M059J (cell line): ENCODE data around the gene PLAAT3. TPM values are rescaled to one million over a fixed set of nuclear protein-coding genes. Genes with fewer than 3 reads are reported as not detected.
"Not testable (repeated sequence)": the region's sequence is repeated elsewhere in the genome, so short reads cannot be mapped to it uniquely, and the experiment has no call there.

Experiments
- DNase-seq: peaks from one replicate; pipeline ENCODE4 v3.0.0-alpha.2; 2012; ENCODE audit warnings: low read depth
- total RNA-seq: library from RNA; depleted of rRNA; stranded (reverse); fragments of >200 nt; shearing (Covaris generic); gene quantifications from 2 replicates; pipeline ENCODE4 v1.2.3, GENCODE V29; 2014

PLAAT3 gene
- total RNA-seq, 1 experiment from 2014 or later, result 36.5 TPM

DNA sequence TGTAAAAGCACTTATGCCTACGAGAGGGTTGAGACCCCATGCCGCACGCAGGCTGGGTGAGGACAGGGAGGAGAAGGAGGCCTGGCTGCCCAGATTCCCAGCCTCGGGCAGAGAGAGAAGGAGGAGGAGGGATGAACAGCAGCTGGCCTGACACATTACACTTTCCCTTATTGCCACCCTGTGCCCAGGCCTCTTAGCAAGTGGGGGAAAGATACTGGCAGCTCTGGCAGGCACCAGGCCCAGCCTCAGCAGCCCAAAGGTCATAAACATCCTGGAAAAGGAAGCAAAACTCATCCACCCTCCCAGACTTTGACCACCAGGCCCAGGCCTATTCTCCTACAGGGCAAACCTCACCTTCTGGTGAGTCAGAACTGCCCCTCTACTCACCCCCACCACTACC lies 4.7 kb downstream of the PLAAT3 start:
- peak; percentile 73 for DNase-seq

DNA sequence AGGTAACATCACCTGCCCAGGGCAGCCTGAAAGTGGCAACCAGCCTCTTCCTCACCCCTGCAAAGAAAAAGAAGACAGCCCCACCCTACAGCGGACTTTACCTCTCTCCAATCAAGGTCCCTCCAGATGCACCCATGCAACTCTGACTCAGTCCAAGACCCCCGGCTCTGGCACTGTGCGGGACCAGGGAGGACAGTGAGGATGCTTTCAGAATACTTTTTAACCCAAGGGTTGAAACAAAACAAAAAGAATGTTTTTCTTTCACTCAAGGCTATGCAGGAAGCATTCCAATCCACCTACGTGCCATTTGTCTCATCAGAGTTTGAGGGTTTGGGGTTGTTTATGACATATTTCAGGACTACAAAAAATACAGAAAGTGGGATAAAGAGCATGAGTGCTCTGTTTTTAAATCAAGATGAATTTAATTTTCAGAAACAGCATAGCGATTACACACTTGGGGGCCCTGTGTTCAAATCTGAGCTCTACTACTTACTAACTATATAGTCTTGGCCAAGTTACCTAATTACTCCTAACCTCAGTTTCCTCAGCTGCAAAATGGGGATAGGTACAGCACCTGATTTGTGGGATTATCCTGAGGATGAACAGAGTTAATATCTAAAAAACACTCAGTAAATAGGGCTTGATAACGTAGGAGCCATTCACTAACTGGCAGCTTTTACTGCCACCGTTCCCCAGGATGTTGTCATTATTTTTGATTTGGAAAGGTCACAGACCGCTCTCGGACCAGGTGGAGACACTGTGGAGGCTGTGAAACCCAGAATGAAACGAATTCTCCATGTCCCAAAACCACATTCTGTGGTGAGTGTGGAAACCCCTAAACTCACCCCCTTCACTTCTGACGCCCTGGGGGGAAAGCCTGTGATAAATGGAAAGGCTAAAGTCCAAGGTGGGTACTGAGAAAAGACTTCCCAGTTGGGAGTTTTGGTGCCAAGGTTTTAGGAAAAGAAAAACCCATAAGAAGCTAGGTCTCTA lies 5.6 kb downstream of the PLAAT3 start:
- peak; percentile 91 for DNase-seq

DNA sequence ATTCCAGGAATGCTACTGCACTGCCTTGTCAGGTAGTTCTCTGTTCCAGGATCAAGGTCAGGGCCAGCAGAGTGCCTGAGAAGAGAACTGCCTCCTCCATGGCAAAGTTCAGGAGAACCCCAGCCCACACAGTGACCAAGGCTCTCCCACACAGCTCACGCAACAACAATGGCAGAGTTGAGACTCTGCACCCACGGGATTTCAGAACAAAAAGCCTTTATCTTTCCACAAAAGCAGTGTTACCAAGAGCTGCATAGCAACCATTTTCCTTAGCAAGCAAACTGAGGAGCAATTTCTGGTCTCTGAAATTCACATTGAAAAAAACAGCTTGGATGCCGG lies 11.1 kb downstream of the PLAAT3 start:
- no peak for DNase-seq

DNA sequence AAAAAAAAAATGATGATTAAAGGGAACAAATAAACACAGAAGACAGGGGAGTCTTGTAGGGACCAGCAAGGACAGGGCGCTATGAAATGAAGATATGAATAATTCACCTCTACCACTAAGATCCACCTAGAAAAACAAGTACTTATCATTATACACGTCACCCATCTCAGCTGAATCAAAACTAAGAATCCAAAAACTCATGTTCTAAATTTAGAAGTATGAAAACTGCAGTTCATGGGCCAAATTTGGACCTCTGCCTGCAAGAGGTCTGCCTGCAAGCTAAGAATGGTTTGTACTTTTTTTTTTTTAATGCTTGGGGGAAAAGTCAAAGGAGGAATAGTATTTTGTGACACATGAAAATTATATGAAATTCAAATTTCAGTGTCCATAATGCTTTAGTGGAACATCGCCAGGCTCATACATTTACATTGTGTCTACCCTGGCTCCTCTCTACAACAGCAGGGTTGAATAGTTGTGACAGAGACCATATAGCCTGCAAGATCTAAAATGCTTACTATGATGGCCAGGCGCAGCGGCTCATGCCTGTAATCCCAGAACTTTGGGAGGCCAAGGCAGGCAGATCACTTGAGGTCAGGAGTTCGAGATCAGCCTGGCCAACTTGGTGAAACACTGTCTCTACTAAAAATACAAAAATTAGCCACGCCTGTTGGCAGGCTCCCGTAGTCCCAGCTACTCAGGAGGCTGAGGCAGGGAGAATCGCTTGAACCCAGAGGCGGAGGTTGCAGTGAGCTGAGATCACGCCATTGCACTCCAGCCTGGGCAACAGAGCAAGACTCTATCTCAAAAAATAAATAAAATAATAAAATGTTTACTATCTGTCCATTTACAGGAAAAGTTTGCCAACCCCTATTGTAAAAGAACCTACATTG lies 11.7 kb downstream of the PLAAT3 start:
- peak; percentile 54 for DNase-seq

DNA sequence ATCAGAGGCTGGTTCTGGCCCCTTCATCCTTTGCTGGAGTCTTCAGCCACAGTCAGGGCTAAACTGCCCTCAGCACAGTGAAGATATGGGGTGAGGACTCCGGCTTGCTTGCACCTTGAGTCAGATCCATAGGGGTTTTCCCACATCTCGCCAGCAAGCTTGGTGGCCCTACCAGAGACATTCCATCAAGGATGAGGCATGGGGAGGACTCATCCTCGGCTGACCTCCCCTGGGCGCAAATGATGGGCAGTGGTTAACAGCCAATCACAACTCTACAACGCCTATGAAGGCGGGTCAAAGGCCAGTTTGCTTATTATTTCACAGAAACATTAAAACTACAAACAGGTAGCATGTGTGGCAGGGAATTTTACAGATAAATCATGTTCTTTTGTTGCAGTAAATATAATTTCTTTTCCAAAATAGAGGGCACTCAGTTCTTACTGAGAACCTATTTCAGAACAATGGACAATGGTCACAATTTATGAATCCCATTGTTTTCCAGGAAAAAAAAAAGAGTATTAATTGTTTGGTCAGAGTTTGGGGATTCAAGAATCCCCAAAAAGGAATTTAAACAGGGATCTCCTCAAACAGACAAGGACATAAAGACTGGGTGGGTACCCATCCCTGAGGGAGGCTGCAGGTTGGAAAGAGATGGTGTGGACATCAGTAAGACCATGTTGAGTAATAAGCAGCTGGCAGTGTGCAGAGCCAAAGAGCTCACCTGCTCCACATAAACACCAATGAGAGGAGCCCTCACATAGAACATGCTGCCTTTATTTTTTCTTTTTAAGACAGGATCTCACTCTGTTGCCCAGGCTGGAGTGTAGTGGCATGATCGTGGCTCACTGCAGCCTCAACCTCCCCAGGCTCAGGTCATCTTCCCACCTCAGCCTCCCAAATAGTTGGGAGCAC lies 14.8 kb downstream of the PLAAT3 start:
- DNase-seq, result peak; percentile 93

DNA sequence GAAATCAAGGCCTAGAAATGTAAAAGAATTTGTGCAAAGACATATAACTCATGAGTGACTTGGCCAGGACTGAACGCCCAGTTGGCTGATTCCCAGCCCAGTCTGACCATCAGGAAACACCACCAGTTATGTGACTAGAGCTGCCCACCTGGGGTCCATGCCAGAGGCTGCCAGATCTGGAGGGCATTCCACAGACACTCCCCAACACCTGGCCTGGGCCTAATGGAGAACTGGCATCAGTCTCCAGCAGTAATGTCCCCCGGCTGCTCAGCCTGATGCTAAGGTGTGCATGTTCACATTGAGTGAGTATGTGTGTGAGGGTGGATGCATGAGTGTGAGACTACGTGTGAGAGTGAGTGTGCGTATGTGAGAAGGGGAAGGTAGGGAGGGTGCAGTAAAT lies 15.7 kb downstream of the PLAAT3 start:
- DNase-seq, result no peak

DNA sequence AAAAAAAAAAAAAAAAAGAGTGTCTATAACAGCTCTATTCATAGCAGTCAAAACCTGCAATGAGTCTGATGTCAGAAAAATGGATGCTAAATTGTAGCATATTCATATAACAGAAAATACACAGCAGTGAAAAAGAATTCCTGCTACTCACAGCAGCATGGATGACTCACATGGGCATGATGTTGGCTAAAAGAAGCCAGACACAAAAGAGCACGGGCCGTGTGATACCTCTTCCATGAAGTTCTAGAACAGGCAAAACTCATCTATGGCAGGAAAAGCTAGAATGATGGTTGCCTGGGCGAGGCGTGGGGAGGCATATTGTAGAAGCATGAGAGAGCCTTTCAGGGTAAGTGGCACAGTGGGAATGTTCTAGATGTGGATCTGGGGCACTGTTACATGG lies 18.9 kb downstream of the PLAAT3 start:
- DNase-seq, result no peak

DNA sequence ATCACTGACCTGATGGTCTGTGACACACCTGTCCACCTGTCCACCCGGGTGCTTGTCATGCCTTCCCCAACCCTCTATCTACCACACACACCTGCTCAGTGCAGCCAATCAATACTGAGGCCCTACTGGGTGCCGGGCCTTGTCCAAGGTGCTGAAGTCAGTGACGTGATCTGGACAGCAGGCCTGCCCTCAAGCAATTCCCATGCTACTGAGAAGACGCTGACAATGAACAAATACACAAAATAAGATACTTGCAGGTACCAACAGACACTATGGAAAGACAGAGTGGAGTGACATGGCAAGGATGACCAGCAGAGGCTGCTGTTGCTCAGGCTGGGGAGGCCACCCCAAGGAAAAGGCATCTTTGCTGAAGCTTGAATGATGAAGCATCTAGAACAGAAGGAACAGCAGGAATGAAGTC lies 21.2 kb downstream of the PLAAT3 start:
- DNase-seq, result peak; percentile 38

DNA sequence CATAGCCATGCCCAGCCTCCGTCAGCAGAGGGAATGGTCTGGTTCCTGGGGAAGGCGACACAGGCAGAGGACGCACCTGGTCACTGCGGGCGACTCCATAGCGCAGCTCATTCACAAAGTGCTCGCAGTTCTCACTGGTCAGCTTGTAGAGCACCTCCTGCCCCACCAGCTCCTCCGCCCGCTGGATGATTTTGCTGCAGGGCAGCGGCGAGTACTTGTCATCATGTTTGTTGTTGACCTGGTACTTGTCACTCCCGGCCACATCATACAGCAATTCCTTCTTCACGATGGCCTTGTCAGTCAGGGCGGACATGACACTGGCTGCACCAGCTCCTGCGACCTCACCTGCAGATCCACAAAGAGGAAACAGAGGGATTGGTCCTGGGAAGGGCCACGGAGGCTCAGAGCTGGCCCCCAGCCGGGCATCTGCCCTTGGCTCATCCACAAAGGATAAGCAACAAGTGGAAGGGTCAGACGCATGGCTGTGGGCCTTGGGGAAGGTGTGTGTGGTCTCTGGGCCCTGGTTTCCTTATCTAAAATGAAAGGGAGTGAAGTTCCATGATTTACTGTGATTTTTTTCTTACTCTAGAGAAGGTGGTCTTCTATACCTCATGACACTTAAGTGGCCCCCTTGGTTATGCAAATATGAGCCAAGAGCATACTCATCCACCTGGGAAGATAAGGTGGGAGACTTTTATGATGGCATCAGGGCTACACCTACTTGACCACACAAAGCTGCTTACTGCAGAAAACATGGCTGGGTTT lies 24.0 kb downstream of the PLAAT3 start:
- DNase-seq, result no peak

DNA sequence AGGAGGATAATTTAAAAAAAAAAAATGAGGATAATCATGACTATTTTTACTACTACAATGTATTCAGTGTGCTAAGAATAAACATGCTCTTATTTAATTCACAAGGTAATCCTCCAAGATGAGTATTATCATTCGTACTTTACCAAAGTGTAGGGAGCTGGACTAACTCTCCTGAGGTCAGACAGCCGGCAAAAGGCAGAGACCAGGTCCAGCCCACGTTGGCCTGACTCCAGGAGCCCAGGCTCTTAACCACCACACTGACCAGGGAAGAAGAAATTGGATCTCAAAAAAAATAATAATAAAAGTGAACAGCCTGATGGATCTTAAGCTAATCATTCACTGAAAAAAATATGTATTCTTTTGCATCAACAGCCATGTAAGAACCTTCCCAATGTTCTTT lies 25.2 kb downstream of the PLAAT3 start:
- DNase-seq, result no peak

DNA sequence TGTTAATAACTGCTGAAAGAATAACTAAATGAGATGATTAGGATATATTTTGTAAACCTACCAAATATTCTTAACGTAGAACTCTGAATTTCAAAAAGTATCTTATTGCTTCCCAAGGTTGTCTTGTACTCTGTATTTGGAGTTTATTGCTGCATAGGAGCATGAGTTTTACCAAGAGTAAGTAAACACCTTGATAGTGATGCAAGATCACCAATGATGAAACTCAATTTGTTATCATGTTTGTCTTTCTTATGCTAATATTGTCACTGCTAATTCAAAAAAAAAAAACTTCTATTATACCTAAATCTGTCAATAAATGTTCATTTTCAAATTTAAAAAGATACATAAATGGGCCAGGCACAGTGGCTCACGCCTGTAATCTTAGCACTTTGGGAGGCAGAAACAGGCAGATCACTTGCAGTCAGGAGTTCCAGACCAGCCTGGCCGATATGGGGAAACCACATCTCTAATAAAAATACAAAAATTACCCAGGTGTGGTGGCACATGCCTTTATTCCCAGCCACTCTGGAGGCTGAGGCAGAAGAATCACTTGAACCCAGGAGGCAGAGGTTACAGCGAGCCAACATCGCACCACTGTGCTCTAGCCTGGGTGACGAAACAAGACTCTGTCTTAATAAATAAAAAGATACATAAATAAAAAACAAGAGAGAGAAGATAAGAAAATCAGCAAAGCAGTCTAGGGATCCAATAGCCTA lies 27.6 kb downstream of the PLAAT3 start:
- no peak for DNase-seq

DNA sequence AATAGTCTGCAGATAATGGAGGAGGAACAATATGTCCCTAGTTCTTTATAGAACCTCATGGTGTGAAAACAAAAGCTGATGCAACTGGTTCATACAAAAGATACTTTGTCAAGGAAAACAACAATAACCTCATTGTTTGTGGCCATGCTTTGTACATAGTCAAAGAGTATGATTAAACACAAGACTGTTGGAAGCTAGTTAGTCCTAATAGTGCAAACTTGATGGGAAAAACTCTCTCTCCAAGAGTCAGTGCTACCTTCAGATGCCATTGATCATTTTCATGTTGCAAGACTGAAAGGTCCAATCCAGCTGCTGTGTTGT lies 30.9 kb downstream of the PLAAT3 start:
- no peak for DNase-seq

DNA sequence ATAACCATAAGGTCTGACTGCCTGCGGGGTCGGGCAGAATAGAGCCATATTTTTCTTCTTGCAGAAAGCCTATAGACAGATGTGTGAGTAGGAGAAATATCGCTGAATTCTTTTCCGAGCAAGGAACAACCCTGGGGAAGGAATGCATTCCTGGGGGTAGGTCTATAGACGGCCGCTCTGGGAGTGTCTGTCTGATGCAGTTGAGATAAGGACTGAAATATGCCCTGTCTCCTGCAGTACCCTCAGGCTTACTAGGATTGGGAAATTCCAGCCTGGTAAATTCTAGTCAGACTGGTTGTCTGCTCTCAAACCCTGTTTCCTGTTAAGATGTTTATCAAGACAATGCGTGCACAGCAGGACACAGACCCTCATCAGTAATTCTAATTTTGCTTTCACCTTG lies 33.0 kb downstream of the PLAAT3 start:
- not testable (repeated sequence) for DNase-seq

DNA sequence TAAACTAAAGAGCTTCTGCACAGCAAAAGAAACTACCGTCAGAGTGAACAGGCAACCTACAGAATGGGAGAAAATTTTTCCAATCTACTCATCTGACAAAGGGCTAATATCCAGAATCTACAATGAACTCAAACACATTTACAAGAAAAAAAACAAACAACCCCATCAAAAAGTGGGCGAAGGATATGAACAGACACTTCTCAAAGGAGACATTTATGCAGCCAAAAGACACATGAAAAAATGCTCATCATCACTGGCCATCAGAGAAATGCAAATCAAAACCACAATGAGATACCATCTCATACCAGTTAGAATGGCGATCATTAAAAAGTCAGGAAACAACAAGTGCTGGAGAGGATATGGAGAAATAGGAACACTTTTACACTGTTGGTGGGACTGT lies 35.4 kb downstream of the PLAAT3 start:
- DNase-seq, result not testable (repeated sequence)

DNA sequence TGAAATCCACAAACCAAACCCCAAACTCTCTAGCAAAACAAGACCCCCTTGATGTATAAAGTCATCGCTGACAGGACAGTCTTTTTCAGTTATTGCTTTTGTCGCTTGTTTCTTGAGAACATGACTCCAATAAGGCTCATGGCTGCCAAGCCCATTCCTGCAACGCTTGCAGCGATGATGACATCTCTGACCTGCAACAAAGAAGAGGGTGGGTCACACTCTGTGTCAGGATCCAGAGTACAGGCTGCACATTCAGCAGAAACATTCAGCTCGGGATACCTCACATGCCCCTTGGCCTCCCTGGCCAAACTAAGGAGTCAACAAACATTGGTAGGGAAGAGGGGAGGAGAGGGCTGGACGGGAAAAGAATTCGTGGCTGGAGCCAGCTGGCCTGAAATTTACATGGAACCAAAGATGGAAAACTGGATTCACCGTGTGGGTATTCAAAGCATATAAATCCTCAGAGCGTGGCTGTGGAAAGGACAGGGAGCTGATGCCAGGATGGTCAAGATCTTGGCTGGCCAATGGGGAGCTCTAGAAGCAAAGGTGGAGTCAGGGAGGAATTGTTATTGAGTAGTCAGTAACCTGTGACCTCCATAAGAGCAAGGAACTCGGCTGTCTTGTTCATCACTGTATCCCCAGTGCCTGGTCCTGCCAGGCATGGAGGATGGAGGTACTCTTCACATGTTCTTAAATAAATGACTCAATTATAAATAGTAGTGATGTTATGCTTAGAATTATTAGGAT lies 39.2 kb downstream of the PLAAT3 start:
- no peak for DNase-seq

DNA sequence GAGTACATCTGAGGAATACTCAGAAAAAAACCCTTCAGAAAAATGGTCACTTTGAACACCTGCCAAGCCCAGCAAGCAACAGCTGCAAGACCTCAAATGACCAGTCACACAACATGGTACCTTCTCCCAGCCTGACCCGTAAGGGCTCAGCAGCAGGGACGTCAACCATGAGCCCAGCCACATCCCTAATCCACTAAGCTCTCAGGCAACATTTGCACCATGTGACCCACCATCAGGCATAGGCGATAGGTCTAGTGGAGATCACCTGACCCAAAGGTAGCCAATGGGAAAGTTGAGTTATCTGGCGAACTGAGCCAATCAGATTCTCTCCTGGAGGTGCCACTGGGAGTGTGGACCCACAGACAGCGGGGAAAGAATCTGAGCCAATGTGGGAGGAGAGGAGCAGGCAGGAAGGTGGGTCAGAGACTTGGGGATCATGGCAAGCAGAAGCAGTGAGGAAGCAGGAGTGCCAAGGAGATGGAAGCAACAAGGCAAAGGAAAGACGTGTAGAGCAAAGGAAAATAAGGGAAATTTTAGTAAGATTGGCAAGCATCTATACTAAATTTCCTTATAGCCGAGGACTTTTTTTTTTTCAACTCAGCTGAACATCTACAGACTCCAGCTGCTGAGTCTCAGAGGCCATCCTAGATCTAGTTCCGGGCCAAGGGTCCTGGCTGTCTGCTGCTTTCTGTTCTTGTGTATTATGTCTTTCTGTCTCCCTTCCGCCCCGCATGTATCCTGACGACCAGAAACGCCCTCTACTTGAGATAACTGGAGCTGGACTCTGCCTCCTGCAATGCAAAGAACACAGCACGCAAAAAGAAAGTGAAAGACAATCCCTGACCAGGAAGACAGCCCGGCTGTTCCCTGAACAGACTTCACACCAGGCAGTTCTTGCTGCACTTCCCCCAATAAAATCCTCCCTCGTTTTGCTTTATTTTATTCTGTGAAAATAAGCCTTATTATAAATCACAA lies 40.1 kb downstream of the PLAAT3 start:
- peak; percentile 77 for DNase-seq

DNA sequence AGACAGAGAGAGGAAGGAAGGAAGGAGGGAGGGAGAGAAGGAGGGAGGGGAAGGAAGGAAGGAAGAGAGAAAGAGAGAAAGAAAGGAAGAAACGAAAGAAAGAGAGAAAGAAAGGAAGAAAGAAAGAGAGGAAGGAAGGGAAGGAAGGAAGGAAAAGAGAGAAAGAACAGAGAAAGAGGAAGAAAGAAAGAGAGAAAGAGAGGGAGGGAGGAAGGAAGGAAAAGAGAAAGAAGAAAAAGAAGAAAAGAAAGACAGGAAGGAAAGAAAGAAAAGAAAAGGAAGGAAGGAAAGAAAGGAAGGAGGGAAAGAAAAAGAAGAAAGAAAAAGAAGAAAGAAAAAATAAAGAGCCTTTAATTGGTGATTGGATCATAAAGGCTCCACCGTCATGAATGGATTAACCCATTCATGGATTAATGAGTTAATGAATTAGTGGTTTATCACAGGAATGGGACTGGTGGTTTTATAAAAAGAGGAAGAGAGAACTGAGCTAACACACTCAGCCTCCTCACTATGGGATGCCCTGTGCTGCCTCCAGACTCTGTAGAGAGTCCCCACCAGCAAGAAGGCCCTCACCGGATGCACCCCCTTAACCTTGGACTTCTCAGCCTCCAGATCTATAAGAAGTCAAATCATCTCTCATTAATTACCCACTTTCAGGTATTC lies 42.1 kb downstream of the PLAAT3 start:
- DNase-seq, result no peak

DNA sequence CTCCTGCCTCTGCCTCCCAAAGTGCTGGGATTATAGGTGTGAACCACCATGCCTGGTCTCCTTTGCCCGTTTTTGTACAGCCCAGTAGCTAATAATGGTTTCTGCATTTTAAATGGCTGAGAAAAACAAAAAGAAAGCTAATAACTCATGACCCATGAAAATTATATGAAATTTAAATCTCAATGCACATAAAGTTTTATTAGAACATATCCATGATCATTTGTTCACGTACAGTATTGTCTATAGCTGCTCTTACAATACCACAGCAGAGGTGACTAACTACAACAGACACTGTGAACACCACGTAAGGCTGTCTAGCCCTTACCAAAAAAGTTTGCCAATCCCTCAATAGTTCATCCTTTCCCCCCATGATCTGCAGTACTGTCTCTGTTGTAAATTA lies 44.7 kb downstream of the PLAAT3 start:
- DNase-seq, result no peak
